GM12865 (cell line): ENCODE results near the gene DNAJB1.

Experiments
- DNase-seq: peaks from one replicate; pipeline ENCODE4 v3.0.0; 2010; ENCODE audit warnings: low read depth
- H3K4me3 ChIP-seq: 2 replicates; pipeline ENCODE4 v1.5.1; 2011; ENCODE audit warnings: mild to moderate bottlenecking, low read depth, low read length, control low read depth
- CTCF ChIP-seq: IDR thresholded peaks from 2 replicates; pipeline ENCODE4 v1.5.1; 2011; ENCODE audit warnings: low read length, control low read depth, low read depth, inconsistent platforms; ENCODE audit not compliant: insufficient read depth; ENCODE audit errors: missing control alignments

Gene DNAJB1

GRCh38 chr19:14519860-14520407 lies 1.7 kb upstream of the DNAJB1 start:
- no peak overlapping the region for H3K4me3 ChIP-seq
- DNase-seq, result no peak
- no peak for TF ChIP-seq CTCF

GRCh38 chr19:14519245-14519859 lies 1.2 kb upstream of the DNAJB1 start:
- TF ChIP-seq CTCF, result no peak
- H3K4me3 ChIP-seq, result peak overlapping the region; percentile 46
- no peak for DNase-seq

GRCh38 chr19:14517446-14517839 lies 754 bp downstream of the DNAJB1 start:
- peak overlapping the region; percentile 88 for H3K4me3 ChIP-seq
- DNase-seq, result no peak
- no peak for TF ChIP-seq CTCF

- DNase-seq, result no peak
Measured at GRCh38 chr19:14516746-14517438, 1.3 kb downstream of the DNAJB1 start.

GRCh38 chr19:14516048-14516534 lies 2.1 kb downstream of the DNAJB1 start:
- DNase-seq, result no peak
- no peak overlapping the region for H3K4me3 ChIP-seq
- no peak for TF ChIP-seq CTCF

More at GRCh38 chr19:14516746-14517438, 1.3 kb downstream of the DNAJB1 start:
- H3K4me3 ChIP-seq, result peak overlapping the region; percentile 88
- TF ChIP-seq CTCF, result no peak

- DNase-seq, result no peak
- TF ChIP-seq CTCF, result no peak
- no peak overlapping the region for H3K4me3 ChIP-seq
Measured at GRCh38 chr19:14515501-14516047, 2.6 kb downstream of the DNAJB1 start.
